HG03378 (cell line): ENCODE results near the gene ZNF654.
"Not testable (repeated sequence)": the region's sequence is repeated elsewhere in the genome, so short reads cannot be mapped to it uniquely, and the experiment has no call there.

ENCODE experiments used
- ATAC-seq: cut with Tn5 transposase; IDR thresholded peaks from one replicate; pipeline ENCODE4 v1.9.1; 2021; ENCODE audit warnings: mild to moderate bottlenecking, moderate library complexity; ENCODE audit not compliant: unreplicated experiment

Gene ZNF654

DNA sequence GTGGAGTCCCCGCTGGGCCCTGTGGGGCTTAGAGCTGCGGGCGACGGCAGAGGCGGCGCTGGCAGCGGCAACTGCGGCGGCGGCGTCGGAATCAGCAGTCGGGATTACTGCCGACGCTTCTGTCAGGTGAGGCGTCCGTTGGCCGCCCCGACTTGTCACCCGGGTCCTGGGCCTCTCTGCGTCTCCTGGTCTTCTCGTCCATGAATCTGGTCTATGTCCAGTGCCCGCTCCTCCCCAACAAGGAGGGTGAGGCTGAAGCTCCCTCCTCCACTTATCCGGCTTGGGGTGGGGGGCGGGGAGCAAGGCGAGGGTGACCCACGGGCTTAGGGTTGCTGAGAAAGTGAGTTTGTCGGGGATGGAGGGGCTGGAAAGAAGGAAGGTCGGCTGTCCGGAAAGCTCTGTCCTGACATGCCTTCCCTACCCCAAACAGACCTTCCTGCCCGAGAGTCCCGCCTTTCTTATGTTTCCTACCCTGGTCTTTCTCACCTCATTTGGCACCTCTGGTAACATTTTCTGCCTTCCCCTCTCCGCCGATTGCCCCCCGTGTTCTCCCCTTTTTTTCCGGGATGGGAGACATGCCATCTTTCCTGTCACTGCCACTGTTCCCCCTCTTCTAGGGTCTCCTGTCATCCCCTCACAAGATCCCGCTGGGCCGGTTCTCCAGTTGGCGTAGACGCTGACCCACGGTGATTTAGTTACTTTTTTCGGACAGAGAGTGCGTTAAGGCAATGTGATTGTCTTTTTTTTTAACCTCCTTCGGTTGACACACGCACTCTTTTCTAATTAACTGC lies 520 bp downstream of the ZNF654 start:
- ATAC-seq = peak; percentile 15

DNA sequence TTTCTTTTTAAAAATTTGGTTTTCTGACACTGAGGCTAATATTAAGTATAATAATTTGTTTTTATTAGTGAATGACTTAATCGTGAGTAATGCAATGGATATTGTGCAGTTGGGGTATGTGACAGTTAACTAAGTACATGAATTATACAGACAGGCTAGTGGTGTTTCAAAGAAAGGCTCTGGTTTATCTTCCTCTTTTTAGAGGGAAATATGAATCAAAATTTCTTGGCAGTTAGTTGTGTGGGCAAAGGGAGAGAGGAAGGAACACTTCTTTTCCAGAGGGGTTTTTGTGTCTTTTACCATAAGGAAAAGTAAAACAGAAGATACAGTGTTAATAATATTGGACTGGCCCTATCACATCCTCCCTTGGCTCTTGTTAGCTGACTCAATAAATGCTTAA lies 2.7 kb downstream of the ZNF654 start:
- ATAC-seq = no peak

DNA sequence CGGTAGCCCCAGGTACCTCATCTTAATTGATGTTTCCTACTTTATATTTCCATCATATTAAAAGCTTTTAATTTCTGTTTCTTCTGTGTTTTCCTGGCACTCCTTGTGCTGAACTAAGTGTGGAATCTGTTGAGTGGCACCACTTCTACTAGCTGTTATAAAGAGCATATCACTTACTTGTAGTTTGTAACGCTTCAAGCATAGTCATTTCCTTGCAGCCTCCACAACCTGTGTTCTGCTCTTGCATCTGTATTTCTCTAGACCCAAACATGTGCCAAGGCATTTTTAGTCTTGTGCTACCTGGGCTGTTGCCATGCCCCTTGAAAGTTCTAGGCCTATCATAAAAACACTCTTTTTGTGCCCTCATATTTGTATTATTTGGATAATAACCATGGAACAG lies 16.0 kb downstream of the ZNF654 start:
- no peak for ATAC-seq

DNA sequence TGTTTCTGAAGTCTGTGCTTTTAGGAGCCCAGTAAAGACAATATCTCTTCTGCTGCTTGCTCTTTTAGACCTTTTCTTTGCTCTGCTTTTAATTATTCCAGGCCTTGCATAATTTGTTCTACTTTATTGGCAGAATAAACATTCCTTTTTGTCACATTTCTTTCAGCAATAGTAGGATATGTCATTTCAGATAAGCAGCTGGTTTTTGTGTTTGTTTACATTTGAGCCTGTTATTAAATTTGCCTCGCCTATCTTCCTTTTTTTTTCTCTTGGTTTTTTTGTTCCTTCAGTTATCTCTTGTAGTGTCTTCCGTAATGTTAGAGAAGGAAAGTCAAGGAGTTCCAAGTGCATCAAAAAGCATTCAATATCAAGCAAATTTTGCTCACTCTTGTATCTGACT lies 16.4 kb downstream of the ZNF654 start:
- ATAC-seq = no peak

DNA sequence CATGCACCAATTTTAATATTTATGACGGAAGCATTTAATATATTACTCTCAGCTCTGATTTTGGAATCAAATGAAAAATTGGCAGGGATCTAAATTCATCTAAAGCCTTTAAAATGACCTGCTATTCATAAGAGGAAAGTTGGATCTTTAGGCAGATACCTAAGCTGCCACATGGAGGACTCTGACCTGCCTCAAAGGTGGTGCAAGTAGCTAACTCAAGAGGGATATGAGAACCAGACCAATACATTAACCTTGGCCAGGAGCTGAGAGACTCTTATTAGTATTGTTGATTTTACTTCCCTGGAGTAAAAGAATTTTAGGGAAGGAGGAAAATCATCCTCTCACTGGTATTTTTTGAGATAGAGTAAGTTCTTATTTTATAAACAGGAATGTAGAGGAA lies 17.7 kb downstream of the ZNF654 start:
- no peak for ATAC-seq

DNA sequence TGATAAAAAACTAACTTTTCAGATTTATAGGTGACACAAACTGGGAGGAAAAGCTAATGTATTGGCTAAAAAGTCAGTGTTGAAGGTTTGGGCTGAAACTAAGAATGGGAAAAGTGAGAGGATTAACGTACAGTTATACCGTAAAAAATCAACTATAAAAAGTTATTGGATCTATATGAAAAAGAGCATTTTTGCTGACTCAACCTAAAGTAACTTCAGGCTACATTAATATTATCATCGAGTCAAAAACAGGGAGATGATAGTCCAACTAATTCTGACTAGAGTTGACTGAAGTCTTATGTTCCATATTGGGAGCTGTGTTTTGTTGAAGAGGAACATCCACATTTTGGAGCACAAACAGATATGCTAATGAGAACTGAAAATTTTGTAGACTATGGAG lies 19.9 kb downstream of the ZNF654 start:
- ATAC-seq = no peak

DNA sequence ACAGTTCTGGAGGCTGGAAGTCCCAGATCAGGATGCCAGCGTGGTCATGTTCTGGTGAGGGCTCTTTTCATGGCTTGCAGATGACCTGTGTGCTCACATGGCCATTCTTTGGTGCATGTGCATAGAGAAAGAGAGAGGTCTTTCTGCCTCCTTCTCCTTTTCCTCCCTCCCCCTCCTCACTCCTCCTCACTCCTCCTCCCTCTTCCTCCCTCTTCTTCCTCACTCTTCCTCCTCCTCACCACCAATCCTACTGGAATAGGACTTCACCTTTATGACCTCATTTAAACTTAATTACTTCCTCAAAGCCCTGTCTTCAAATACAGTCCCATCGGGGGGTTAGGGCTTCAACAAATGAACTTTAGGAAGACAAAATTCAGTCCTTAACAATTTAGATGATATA lies 23.8 kb downstream of the ZNF654 start:
- no peak for ATAC-seq

DNA sequence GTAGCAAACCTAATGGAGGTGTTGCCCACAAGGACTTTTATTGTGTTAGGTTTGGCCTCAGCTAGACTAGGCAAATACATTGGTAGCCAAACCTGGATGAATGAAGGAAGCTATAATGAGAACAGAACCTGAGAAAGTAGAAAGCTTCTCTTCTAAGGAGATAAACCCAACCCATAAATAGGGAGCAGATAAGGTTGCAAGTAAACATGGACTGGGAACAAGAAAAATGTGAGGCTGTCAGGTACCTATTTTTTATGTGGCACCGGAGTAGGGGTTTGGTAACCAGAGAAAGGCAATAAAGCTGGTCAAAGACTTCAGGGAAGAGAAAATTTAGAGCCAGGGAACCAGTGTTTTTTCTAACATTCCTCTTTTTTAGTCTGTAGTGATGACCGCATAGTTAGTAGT lies 25.0 kb downstream of the ZNF654 start:
- no peak for ATAC-seq

DNA sequence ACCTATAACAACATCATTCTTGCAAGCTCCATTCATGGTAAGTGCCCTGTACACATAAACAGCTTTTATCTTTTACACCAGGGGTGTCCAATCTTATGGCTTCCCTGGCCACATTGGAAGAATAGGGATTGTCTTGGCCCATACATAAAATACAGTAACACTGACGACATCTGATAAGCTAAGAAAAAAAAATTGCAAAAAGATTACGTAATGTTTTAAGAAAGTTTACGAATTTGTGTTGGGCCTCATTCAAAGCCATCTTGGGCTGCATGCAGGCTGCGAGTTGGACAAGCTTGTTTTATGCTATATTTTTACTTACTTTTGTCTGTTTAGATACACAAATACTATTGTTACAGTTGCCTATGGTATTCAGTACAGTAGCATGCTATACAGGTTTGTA lies 31.6 kb downstream of the ZNF654 start:
- ATAC-seq = no peak

DNA sequence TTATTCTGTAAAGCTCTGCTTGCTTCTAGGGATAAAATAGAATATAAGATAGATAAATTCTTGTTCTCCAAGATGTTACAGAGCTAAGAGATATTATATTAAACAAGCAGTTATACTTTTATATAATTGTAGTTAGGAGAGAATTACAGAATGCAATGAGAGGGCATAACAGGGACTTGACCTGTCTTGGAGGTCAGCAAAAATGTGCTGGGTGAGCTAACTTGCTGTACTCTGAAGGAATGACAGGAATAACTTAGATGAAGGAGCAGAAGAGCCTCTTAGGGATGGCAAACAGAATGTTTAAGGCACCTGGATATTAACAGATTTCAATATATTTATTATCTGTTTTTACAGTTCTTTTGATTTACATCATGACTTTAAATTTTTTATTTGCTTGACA lies 33.2 kb downstream of the ZNF654 start:
- ATAC-seq = no peak

DNA sequence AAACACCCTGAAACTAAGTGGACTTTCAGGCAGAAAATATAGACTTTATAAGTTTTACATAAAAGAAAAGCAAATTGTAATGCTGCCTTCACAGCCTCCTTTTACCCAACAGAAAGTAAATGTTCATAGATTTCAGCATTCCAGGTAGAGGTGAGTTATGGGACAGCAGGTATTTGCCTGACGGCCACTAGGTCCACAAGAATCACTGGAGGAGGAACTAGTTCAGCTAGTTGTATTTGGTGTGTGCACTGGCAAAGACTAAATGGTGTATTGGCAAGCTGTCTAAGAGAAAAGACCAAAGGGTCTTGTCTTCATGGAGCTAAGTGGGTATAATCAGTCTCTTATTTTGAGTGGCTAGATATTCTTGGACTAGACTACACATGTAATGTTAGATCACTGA lies 34.2 kb downstream of the ZNF654 start:
- ATAC-seq = no peak

DNA sequence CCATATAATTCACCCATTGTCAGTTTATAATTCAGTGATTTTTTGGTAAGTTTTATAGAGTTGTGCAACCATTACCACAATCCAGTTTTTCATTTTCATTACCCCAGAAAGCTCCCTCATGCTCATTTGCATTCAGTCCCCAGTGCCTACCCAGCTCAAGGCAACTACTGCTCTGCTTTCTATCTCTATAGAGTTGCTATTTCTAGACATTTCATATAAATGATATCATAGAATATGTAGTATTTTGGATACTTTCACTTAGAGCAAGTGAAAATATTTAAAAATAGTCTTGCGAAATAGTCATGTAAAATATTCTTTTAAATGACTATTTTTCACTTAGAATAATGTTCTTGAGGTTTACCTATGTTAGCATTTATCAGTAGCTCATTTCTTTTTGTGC lies 42.1 kb downstream of the ZNF654 start:
- peak; percentile 69 for ATAC-seq

DNA sequence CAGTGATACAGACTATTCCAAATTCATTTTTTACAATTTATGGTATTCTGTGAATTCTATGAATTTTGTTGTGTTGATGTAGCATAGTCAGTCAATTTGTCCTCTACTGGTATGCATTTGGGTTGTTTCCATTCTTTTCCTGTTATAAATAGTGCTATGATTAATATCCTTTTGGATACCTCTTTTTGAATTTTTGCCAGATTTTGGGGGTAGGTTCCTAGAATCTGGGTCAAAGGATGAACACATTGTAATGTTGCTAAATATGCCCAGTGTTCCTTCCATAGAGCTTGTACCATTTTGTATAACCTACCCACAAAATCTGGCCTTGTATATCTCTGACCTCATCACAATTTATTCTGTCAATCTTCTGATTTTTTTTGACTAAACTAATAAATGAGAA lies 46.3 kb downstream of the ZNF654 start:
- ATAC-seq = no peak

DNA sequence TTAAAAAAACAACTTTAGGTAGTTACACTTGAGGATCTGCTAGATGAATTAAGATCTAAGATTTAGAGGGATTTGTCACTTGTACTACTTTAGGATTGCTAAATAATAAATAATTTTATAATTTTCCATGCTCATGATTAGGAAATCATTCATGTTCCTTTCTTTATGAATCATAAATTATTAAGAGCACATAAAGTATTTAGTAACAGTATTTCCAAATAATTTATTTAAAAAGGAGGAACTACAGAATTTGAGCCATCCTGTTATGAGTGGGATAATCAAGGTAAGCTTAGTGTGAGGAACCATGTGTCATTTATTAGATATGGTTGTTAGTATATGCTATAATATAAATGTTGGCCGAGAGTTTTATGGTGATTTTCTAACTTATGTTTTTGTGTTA lies 53.2 kb downstream of the ZNF654 start:
- peak; percentile 53 for ATAC-seq

DNA sequence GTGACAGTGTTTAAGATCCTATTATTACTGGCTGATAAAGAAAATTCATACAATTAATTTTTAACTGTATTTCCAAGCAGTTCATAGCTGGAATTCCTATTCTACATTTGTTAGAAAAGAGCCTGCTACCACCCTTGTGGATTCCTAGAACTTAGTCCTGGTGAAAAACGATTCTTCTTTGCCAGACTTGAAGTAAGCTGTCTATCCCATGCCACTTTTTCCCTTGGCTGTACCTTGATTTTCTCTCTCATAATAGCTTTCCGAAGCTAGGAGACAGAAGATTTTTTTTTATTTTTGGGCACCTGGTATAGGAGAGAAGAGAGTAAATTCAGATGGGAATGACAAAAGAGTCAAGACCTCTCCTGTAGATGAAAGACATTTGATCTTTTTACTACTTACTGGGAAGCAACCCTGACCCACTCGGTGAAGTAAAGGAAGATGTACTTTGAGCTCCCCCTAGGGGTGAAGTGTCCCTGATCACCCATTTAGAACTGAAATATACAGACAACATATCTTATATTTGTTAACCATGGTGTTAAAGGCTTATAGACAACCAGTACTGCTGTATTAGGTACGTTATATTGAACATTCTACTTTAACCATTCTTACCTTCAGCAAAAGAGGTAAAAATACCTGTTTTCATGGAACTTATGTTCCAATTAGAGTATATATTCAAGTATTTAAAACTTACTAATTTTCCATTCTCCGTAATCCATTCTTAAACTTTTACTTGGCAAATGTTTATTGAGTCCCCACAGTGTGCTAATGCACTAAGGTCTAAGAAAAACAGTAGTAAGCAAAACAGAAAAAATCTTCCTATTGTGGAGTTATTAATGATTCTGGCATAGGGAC lies 54.5 kb downstream of the ZNF654 start:
- ATAC-seq = peak; percentile 84

DNA sequence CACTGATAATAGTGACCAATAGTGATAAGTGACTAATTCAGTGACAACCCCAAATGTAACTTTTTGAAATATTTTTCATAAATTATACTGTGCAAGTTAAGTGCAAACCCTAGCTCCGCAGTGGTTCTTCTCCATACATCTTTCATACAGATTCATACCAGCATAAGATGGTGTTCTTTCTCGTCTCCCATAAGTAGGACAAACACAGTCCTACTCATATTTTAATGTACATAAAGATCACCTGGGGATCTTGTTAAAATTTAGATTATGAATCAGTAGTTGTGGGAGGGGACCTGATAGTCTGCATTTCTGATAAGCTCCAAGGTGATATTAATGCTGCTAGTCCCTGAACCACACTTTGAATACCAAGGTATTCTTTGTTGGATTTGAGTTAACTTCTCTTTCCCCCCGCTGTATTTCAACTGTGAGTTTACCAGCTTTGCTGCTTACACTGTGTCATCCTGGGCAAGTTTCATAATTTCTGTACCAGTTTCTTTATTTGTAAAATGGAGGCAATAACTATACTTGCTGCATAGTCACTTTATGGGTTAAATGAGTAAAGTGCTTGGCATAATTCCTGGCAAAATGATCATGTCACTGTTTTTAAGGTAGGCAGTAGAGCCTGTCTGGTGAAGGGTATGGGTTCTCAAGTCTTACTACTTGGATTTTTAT lies 56.0 kb downstream of the ZNF654 start:
- no peak for ATAC-seq

DNA sequence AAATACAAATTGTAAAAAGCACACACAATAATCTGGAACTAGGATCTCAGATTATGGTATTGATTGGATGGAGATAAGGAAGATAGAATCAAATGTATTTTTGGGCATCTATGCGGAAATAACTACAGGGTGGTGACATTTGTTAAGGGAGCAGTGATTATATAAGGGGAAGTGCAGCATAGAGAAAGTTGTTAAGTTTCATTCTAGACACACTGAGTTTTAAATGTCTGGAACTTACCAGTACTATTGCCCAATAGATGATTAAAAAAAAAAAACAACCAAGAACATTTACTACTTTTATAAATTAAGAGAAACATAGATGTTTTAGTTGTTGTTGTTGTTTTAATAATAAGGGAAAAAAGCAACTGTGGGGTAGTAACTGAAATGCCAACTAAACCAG lies 58.6 kb downstream of the ZNF654 start:
- no peak for ATAC-seq

DNA sequence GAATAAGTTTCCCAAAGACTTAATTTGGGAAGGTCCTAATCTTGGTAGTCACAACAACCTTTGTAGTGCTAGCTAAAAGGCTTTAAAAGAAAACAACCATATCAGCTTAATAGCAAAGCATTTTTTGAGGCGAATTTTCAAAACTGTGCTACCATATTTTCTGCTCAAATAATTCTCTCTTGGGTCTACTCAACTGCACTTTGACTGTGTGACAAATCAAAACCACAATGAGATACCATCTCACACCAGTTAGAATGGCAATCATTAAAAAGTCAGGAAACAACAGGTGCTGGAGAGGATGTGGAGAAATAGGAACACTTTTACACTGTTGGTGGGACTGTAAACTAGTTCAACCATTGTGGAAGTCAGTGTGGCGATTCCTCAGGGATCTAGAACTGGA lies 59.5 kb downstream of the ZNF654 start:
- ATAC-seq = not testable (repeated sequence)

DNA sequence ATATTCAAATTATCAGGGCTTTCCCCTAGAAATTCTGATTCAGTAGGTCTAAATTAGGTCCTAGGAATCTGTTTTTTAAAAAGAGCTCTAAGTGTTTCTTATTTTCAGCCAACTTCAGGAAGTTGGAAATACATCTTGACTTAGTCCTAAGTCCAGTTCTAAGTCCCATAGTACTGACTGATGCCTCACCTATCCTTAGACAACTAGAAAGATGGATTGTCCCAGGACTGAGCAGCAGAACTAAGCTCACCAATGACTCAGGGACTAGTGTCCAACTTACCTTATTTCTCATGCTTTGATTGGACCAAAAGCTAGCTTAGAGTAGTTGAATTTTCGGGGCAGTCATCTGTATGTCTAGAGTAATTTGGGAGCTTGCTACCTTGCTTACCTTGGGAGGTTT lies 64.5 kb downstream of the ZNF654 start:
- no peak for ATAC-seq

DNA sequence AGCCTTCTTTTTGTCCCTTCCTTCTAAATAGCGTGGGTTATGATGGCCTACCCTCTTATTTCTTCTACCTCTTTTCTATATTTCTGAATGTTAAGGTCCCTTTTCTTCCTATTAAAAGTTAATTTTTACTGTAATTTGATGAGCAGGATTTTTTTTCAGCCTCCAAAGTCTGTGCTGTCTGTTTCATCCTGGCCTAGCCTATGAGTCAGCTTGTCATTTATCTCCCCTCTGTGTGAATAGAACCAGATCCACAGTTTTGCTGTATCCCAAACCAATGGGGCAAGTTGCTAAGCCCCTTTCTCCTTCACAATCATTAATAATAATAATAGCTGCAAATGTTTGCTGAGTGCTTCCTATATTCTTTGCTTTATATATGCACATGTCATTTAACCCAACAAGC lies 72.6 kb downstream of the ZNF654 start:
- ATAC-seq = no peak

DNA sequence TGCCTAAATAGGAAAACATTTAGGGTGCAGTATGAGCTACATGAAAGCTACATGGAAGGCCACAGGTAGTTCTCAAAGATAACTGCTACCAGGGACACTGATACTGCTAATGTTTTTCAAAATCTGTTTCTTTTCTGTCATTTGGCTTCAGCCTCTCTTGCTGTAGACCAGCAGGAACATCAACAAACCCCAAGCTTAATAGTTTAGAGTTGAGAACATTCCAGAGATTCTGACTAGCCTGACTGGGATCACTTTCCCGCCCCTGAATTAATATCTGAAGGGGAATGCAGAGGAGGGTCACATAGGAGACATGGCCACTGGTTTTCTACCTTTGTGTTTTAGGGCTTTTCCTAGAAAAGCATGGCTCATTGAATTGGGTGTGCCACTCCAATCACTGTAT lies 73.8 kb downstream of the ZNF654 start:
- no peak for ATAC-seq
